Measurements from ENCODE around the gene RPL11. TPM values are rescaled to one million over a fixed set of nuclear protein-coding genes. Genes with fewer than 3 reads are reported as not detected.
"Not testable (repeated sequence)": the region's sequence is repeated elsewhere in the genome, so short reads cannot be mapped to it uniquely, and the experiment has no call there.

The RPL11 gene
- total RNA-seq, 1 donor from 2014 or later, result 306 TPM

- ATAC-seq (peak; percentile 86), DNase-seq (ENCODE audit: low spot score) (peak; percentile 86)
Measured at GRCh38 chr1:23727362-23727811, 35.8 kb downstream of the RPL11 start.

GRCh38 chr1:23732363-23733224 is 41.0 kb downstream of the RPL11 start:
- no peak for DNase-seq (ENCODE audit: low spot score)
- no peak for ATAC-seq

- DNase-seq (ENCODE audit: low spot score); ATAC-seq: not testable (repeated sequence)
Measured at GRCh38 chr1:23733281-23733680, 41.7 kb downstream of the RPL11 start.

GRCh38 chr1:23736437-23737134 is 45.0 kb downstream of the RPL11 start:
- ATAC-seq (no peak), DNase-seq (ENCODE audit: low spot score) (no peak)

- DNase-seq (ENCODE audit: low spot score), result no peak
- no peak for ATAC-seq
Measured at GRCh38 chr1:23741609-23742008, 50.0 kb downstream of the RPL11 start.

- peak; percentile 21 for ATAC-seq
- DNase-seq (ENCODE audit: low spot score), result peak; percentile 56
Measured at GRCh38 chr1:23742670-23743286, 51.2 kb downstream of the RPL11 start.

- peak; percentile 81 for DNase-seq (ENCODE audit: low spot score)
- ATAC-seq, result peak; percentile 91
Measured at GRCh38 chr1:23743287-23744152, 51.9 kb downstream of the RPL11 start, which contains the start of gene ELOA. TSS of gene ELOA (plus strand) at chr1:23743471. CDS start at chr1:23743504, 33 bp downstream.

- peak; percentile 30 for ATAC-seq
- DNase-seq (ENCODE audit: low spot score), result no peak
Measured at GRCh38 chr1:23745515-23745914, 53.9 kb downstream of the RPL11 start.

Other genes with a start within 250 kb of the RPL11 start
- gene ASAP3, start 207.6 kb upstream of the RPL11 start, total RNA-seq, result 16.7 TPM
- 0.15 TPM for gene E2F2, start 160.6 kb upstream of the RPL11 start, total RNA-seq
- 19.7 TPM for gene ID3, start 132.3 kb upstream of the RPL11 start, total RNA-seq
- gene ELOA, start 51.7 kb downstream of the RPL11 start, total RNA-seq, result 35.2 TPM
- gene PITHD1, start 86.6 kb downstream of the RPL11 start, total RNA-seq, result 32.9 TPM
- gene LYPLA2, start 99.3 kb downstream of the RPL11 start, total RNA-seq, result 32.5 TPM
- 43.1 TPM for gene GALE, start 108.9 kb downstream of the RPL11 start, total RNA-seq
- gene HMGCL, start 133.6 kb downstream of the RPL11 start, total RNA-seq, result 170 TPM
- 39.0 TPM for gene FUCA1, start 176.5 kb downstream of the RPL11 start, total RNA-seq
- not detected for gene CNR2, start 221.6 kb downstream of the RPL11 start, total RNA-seq